AG09319 (cell line): ENCODE data around the gene NPR1.
A peak's percentile ranks its signal among the peaks of the same experiment; 100 is the strongest.
"Not testable (repeated sequence)": the region's sequence is repeated elsewhere in the genome, so short reads cannot be mapped to it uniquely, and the experiment has no call there.

Source experiments
- DNase-seq: peaks from one replicate; pipeline ENCODE4 v3.0.0-alpha.2; 2010; ENCODE audit warnings: low read depth; ENCODE audit errors: extremely low read depth
- CTCF ChIP-seq: IDR thresholded peaks from 2 replicates; pipeline ENCODE4 v1.5.1; 2011; ENCODE audit warnings: low read depth, mild to moderate bottlenecking, inconsistent platforms, low read length, moderate library complexity

Gene NPR1

GRCh38 chr1:153661111-153661708, 17.3 kb upstream of the NPR1 start:
- no peak for DNase-seq
- TF ChIP-seq CTCF = no peak

GRCh38 chr1:153662269-153662668, 16.2 kb upstream of the NPR1 start:
- TF ChIP-seq CTCF = no peak
- no peak for DNase-seq

- DNase-seq = no peak
- no peak for TF ChIP-seq CTCF
Measured at GRCh38 chr1:153663211-153663610, 15.3 kb upstream of the NPR1 start.

GRCh38 chr1:153667439-153667838, 11.0 kb upstream of the NPR1 start:
- DNase-seq = no peak
- no peak for TF ChIP-seq CTCF

GRCh38 chr1:153668672-153669071, 9.8 kb upstream of the NPR1 start:
- DNase-seq = not testable (repeated sequence)

- DNase-seq = no peak
- TF ChIP-seq CTCF = no peak
Measured at GRCh38 chr1:153669606-153670005, 8.9 kb upstream of the NPR1 start.

- TF ChIP-seq CTCF = no peak
- DNase-seq = no peak
Measured at GRCh38 chr1:153670257-153670858, 8.1 kb upstream of the NPR1 start.

- peak; percentile 23 for TF ChIP-seq CTCF
- peak; percentile 100 for DNase-seq
Measured at GRCh38 chr1:153670859-153671627, 7.4 kb upstream of the NPR1 start, which contains the start of gene ILF2. Gene ILF2, minus strand, starts transcription at chr1:153670993. Its CDS starts 71 bp downstream, at chr1:153670922.

- not testable (repeated sequence) for DNase-seq
Measured at GRCh38 chr1:153671628-153672353, 6.7 kb upstream of the NPR1 start.
